TTC549 (cell line): ENCODE data around the gene SAE1.
"Not testable (repeated sequence)": the region's sequence is repeated elsewhere in the genome, so short reads cannot be mapped to it uniquely, and the experiment has no call there.

Experiments used
- FAIRE-seq: peaks from 2 replicates; lab custom pipeline; 2012; peaks lifted over from hg19 to GRCh38; lab: Jason Lieb, UNC

Gene SAE1

DNA sequence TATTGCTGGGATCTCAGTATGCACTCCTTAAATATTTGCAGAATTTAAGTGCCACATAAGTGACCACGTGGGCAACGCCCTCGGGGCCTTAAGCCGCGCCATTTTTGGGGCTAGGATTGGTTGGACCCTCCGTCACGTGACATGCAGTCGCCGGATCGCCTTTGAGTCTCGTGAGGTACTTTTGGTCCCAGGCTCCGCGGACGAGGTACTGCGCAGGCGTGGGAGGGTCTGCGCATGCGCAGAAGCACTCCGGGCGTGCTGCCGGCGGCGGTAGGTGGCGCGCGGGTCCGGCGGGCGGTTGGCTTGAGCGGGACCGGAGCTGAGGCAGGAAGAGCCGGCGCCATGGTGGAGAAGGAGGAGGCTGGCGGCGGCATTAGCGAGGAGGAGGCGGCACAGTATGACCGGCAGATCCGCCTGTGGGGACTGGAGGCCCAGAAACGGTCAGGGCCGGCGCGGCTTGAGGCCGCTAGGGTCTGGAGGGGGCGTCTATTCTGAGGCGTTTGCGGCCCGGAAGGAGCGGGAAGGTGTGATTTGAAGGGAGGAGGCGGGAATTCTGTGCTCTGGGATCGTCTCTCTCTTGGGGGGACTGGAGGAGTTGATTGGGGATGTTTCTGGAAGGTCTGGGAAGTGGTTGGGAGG, at the start of gene SAE1:
TSS of gene SAE1 (plus strand) at position 247 of the 639 bp plus-strand sequence. CDS start at position 343, 96 bp downstream.
- FAIRE-seq: peak; percentile 94

DNA sequence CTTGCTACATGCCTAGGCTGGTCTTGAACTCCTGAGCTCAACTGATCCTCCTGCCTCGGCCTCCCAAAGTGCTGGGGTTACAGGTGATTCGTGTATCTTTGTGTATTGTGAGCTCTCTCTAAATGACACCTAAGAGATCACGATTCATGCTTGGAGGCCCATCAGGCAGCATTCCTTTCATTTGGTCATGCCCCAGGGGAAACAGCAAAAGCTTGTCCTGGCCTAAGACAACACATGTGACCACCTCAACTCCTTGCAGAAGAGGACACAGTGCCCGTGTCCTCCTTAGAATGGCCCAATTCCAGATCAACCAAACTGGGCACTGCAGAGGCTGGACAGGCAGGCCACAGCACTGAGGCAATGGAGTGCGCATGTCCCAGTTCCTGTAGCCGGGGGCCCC, 49.5 kb upstream of the SAE1 start:
- no peak for FAIRE-seq

DNA sequence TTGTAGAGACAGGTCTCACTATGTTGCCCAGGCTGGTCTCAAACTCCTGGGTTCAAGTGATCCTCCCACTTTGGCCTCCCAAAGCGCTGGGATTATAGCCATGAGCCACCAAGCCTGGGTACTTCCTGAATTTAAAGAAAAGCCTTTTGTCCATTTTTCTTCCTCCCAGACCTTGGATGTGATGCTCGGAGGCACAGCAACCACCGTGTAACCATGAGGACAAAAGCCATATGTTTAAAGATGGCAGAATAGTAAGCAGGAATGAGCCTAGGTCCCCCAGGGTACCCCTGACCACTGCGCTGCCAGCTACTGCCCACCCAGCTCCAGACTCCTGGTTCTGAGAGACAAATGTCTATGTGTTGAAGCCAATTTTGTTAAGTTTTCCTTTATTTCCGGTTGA, 48.1 kb upstream of the SAE1 start:
- no peak for FAIRE-seq

DNA sequence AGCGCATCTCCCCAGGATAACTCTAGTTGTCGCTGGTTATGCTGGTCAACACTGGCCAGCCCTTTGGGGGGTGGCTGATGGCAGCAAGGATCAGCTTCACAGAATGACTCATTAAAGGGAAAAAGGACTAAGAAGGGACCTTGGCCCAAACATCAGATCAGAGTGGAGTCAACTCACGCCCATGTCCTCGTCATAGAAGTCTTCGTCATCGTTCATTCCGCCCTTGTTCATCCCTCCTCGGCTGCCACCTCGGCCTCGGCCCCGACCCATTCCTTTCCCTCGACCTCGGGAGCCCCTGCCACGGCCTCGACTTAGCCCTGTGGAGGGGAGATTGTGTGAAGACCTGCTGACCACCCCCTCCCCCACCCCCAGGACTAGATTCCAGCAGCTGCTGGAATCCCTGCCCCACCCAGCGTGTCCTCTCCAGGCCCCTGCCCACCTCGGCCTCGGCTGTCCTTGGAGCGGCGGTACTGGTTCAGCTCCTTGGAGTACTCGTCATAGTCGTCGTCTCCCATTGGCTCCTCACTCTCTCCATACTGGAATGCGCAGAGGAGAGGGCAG, 45.7 kb upstream of the SAE1 start:
- FAIRE-seq: no peak

DNA sequence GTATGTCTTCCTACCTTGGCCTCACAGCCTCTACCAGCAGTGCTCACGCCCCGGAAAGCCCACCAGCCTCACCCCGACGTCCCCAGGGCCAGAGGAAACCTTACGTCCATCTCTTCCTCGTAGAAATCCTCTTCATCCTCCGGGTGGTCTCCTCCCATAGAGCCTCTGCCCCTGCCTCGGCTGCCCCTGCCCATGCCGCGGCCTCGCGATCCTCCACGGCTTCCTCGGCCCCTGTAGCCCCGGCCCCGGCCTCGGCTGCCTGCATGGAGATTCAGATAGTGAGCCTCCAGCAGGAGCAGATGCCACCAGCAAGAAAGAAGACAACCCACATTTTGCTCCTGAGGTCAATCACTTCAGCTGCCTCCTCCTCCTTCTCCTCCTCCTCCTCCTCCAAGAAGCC, 44.4 kb upstream of the SAE1 start:
- FAIRE-seq: no peak

DNA sequence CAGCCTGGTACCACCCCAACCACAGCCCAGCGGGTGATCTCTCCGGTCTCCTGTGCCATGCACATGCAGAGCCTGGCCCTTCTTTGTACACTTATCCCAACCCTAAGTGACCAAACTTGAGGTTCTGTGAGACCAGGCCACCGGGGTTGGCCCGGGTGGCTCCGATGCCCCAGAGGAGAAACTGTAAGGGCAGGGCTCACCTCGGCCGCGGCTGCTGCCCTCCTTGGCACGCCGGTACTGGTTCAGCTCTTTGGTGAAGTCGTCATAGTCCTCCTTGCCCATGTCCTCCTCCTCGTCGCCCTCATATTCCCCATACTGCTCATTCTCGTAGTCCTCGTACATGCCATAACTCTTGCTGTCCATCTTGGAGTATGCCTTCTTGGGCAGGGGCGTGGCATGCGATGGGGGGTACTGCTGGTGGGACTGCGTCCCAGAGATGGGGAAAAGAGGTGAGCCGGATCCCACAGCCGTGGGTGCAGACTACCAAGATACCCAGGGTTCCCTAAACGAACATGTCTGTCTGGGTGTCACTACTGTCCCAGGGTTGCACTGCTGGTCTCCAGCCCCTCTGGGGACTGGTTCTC, 40.8 kb upstream of the SAE1 start:
- no peak for FAIRE-seq

DNA sequence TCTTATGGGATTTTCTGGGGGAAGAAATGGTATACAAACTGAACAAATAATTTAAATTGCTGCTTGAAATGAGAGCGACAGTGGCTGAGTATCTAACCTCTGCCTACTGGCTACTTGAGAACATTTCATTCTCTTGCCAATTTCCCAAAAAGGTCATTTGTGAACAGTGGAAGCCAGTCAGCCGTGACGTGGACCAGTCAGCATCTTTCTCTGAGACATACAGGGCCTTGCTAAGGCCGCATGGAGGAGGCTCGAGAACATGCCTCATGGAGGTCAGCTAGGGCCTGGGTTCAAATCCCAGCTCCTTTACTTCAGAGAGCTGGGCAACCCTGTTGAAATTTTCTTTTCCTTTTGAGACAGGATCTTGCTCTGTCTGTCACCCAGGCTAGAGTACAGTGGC, 37.4 kb upstream of the SAE1 start:
- no peak for FAIRE-seq

DNA sequence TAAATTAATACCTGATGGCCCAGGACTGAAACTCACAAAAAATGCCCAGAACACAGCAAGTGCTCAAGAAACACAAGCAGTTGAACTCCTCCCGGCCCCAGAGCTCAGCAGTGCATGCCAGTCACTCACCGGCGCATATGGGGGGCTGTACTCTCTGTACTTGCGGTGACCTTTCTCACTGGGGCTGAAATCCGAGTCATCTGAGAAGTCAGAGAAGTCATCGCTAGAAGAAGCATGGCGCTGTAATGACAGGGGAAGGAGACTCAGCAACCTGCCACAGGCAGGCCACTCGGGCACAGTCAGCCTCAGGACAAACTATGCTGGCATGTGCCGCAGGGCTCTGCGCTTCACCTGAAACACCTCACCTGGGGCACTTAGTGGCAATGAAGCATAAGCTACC, 36.8 kb upstream of the SAE1 start:
- FAIRE-seq: no peak

DNA sequence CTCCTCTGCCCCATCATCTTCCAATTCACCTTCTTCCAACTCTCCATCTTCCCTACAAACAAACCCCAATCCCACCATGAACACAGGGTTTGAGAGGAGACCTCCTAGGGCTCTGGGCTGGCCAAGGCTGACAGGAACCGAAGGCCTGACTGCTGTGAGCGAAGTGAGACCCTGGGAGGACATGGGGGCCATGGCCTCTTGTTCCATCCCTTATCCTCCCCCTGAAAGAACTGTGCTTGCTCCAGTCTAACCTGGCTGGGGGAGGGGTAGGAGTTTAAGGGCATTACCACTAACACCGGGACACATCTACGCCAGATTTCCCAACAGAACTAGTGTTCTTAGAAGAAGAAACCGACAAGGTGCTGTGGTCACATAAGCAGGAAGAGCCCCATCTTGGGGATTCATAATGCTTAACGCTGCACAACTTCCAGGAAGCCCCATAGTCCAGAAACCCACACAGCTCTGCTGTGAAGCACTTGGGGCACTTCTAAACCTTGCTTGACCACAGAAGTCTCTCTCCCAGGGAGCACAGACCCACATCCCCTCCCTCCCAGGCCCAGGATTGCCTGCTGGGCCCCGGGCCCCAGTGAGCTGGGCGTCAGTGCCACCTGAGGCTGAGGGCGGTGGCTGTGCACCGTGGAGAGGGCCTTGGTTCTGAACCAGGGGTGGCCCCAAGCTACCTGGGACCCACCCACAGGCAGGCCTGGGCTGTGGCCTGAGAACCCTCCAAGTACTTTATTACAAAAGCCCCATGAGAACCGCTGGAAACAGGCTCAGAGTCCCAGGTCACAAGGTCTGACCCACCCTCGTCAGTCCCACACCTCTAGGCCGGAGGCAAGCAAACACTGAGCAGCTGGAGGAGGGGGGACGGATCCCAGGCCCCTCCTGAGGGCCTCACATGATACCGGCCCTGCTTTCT, 35.8 kb upstream of the SAE1 start:
- no peak for FAIRE-seq

DNA sequence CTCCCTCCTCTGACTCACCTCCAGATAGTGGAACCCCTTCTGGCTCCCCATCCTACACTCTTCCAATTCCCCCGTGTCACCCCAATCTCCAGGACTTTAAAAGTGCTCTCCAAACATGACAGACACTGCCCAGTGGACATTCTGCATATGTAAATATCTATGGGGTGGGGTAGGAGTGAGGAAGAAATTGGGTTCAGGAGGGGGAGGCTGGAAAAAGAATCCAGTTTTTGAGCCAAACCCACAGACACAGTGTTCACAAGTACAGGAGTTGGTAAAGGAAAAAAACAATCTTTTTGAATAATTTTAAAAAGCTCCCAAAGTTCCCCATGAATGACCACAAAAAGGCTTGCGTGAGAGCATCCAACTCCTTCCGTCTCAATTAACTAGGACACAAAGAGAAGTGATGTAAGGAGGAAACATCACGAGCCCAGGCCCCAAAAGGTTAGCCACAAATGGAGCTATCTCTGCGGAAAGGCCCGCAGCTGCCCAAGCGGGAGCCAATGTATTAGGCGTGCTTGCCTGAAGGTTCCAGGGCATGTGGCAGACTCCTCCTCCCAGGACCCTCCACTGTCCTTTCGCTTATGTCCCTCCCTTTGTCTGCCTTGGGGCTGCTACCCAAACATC, 35.0 kb upstream of the SAE1 start:
- no peak for FAIRE-seq

DNA sequence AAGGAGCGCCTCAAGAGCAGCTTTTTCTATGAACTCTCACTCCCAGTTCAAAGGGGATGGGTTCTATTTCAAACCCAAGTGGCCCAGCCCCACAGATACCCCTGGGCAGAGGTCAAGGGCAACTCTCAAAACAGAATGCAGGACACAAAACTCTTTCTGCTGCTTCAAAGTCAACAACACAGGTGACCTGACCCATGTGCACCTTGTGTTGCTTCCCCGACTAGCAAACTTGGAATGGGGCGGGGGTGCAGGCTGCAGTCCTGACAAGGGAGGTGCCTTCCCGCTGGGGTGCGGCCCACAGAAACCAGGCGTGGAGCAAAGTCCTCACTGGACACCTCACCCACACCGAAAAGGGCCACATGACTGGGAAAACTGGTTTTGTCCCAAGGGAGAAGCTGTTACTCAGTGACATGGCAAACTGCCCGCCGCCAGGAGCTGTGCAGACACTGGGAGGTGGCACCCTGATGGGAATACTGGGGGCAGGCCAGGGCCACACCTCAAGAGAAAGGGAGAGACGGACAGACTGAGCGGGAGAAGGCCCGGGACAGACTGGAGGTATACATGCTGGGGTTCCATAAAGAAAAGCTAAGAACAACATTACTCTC, 34.4 kb upstream of the SAE1 start:
- no peak for FAIRE-seq

DNA sequence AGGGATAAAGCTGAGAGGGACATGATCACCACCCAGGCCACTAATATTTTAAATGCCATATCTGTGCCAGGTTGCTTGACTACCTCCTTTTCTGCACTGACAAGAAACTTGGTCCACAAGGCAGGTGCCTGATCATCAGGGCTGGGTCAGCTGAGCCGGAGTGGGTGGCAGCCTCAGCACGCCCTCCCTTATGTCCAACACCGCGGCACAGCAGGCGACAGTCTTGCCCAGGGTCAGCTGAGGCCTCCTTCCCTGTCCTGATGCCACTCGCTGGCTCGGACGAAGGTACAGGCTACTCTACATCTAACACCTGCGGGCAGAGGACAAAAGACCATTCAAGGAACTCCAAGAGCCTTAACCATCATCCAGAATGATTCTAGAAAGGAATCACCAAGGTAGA, 33.9 kb upstream of the SAE1 start:
- FAIRE-seq: no peak

DNA sequence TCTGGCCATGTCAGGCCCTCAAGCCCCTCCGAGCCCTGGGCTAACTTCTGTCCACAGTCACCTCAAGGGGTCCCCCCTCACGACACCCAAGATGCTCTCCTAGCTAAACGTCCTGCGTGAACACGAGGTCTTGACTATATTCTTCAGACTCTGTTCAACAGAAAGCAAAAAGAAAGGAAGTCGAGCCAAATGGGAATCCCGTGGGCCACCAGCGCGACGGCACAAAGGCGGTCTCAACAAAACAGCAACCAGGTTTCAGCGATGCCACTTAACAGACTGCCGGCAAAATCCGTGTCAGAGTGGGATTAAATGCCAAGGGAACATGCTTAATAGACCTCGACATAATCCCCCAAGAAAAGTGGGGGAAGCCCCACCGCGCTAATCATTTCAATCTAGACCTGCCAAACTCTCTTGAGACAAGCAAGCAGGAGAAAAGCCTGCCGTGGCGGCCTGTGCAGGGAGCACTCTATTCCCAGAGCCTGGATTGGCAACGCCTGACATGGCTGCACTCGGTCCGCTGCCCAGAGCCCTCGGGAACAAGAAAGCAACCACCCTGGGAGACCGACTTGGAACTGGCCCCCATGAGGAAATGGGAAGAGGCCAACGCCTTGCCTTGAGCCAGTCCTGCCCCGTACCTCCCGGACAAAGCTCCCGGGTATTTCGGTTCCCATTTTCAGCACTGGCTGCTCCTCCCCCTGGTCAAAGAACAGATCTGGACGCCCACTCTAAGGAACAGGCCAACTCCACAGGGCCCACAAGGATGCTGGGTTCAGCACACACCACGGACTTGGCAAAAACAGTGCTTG, 33.0 kb upstream of the SAE1 start:
- FAIRE-seq: no peak

DNA sequence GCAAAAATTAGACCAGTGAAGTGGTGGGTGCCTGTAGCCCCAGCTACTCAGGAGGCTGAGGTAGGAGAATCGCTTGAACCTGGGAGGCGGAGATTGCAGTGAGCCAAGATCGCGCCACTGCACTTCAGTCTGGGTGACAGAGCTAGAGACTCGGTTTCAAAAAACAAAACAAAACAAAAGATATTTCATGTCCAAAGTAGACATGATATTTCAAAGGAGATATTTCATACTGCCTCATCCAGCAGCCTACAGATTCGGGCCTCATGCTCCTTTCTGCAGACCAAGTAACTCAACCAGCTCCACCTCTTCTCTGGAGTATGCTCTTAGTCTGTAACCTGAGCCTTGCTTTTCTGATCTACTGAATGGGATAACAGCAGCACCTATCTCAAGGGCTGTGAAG, 32.0 kb upstream of the SAE1 start:
- no peak for FAIRE-seq

DNA sequence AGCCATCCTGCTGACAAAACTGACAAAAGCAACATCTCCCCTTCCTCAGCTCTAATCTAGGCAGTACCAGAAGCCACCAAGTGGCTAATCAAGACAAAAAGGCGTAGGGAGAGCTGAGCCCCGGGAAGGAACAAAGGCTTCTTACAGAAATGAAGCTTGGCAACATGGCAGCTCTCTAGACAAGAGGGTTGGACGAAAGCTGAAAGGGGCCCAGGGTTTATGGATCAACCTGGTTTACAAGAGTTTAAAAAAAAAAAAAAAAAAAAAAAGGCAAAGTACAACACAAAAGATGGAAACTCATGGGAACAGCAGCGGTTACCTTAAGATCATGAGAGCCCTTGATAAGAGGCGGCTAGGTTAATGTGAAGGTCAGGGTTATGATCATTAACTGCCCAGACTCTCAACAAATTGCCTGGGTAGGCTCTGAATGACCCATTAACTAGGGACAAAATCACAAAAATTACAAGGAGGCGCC, 31.0 kb upstream of the SAE1 start:
- no peak for FAIRE-seq

DNA sequence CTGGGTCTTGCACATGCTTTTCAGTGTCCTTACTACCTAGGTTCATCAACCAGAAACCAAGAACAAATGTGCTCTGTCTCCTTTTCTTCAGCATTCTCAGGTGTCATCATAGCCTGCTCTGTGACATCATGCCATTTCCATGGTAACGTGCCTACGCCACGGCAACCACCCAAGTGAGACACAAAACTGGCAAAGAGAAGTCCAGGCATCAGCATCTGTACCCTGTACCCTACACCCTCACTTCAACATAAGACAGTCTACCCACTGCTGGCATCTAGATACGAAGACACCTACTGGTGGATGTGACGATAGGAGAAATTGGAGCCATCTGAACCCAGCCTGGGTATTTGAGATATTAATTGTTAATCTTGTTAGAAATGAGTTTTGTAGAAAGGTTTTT, 30.3 kb upstream of the SAE1 start:
- no peak for FAIRE-seq

DNA sequence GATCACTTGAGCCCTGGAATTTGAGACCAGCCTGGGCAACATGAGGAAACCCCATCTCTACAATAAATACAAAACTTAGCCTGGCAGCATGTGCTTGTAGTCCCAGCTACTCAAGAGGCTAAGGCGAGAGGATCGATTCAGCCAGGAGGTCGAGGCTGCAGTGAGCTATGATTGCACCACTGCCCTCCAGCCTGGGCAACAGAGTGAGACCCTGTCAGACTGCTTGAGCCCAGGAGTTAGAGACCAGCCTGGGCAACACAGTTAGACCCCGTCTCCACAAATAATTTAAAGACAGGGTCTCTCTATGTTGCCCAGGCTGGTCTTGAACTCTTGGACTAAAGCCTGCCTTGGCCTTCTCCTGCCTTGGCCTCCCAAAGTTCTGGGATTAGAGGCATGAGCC, 29.5 kb upstream of the SAE1 start:
- not testable (repeated sequence) for FAIRE-seq

DNA sequence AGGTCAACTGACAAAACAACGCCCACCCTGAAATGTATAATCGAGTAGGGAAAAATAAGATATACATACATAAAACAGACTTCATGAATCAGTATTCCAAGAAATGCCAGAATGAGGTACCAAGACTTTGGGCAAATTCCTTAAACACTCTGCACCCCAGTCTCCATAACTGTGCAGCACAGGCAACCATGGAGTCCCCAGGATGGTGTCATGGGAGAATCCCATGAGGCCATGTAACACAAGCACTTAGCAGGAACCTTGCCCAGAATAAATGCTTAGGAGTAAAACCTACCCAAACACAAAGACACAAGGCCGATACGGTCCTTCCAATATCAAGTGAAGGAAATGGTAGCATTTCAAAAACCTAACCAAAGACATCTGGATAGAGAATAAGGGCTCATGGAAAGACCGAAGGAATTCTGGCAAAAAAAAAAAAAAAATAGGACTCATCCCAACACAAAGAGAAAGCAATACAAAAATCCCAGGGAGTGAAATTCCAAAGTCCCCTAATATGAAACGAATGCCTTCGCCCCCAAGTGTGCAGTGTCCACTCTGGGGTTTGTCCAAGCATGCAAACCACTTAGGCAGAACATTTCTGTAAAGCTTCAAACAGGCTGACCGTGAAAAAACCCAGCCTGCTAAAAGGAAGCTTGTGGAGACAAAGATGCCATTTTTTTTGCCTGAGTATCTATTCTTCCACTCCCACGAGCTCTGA, 28.1 kb upstream of the SAE1 start:
- no peak for FAIRE-seq

DNA sequence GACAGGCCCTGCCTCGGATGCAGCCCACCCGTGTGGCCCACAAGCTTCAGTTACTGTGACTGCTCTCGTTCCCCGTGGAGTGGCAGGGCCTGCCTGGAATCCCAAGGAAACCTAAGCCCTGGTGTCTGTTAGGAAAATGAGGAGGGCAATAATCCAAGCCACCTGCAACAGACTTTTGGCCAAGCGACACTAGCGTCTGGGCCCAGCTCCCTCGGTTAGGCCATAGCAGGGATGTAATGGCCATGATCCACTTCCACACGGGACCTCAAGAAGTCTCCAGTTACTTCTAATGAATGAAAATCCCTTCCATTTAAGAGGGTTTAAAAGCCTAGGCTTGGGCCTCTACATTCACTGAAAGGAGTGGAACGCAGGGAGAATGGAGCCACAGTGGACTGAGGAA, 26.0 kb upstream of the SAE1 start:
- no peak for FAIRE-seq

DNA sequence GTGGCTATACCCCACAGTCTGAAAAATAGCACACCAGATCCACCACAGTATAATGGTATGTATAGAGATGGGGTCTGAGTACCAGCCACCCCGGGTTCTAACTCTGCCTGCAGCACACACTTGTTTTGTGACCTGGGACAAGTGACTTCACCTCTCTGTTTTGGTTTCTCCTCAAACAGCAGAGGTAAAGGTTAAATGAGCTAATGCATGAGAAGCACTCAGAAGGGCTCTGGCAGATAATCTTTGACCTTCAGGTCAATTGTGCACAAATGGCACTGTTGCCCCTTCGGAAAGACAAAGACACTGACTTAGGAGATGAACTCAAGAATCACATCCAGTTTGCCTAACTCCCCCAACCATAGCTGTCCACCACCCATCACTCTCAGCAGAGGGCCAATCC, 24.8 kb upstream of the SAE1 start:
- FAIRE-seq: no peak

DNA sequence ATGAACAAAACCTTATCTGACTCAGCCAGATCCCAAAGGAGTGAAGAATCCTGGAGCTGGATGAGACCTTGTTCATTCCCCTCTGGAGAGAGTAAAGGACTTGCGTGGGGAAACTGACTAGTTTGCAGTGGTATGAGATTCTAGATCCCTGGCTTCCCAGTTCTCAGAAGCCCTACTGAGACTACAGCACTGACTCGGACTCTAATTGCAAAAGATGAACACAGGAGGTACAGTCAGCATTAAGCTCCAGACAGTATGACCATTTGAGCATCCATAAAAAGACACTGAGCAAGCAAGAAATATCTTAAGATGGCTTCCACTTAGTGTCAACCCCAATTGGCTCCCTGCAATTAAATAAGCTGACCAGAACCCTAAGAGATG, 23.8 kb upstream of the SAE1 start:
- no peak for FAIRE-seq
